ENCODE measurements around the gene FAM53B. TPM values are rescaled to one million over a fixed set of nuclear protein-coding genes. Genes with fewer than 3 reads are reported as not detected.

The FAM53B gene
- total and polyA plus RNA-seq, 4 donors = 5.1 to 20.6 (median 9.6) TPM

DNA sequence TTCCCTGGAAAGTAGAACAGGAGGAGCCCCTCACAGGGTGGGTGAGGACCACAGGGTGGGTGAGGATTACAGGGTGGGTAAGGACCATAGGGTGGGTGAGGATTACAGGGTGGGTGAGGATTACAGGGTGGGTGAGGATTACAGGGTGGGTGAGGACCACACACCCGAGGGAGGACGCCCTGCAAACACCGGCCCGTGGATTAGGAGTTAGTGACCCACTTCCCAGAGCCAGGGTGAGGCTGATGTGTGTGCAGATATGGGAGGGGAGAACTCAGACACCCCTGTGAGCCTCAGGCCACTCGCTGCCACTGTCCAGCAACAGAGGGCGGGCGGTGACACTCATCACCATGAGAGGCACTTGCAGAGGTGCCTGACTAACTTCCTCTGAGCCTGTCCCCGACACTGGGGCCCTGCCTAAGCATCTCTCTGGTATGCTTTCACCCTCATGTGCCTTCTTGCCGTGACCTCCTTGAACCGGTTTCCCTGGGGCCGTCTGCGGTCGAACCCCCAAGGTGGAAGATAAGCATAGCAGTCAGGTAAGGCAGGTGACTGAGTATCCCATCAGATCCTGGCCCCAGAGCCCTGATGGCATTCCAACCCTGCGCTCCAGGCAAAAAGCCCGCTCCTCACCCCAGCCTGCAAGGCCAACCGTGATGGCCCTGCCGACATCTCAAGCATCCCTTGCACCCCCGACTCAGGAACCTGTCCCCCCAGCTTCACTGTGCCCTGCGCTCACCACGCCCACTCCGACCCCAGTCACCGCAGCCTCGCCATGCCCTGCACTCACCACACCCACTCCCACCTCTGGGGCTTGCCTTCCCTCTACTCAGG lies 74.1 kb downstream of the FAM53B start:
- H3K27ac ChIP-seq (ENCODE audit: low read depth in 1 of 2, low read length in 2 of 2) = no peak overlapping the region
- intact Hi-C loops (cut with DNase I) = no loop called here
- ATAC-seq (ENCODE audit: low FRiP score) = no peak
- no peaks in the 10 kb centered on the region for H3K9me3 ChIP-seq (ENCODE audit: control insufficient read depth, low read length)
- H3K27me3 ChIP-seq (ENCODE audit: control insufficient read depth in 1 of 2, insufficient read depth in 2 of 2, low read length in 1 of 2) = no peaks in the 10 kb centered on the region
- no peak overlapping the region for H3K4me3 ChIP-seq (ENCODE audit: low read length in 2 of 2)
- no peaks in the 10 kb centered on the region for H3K4me1 ChIP-seq (ENCODE audit: control insufficient read depth in 1 of 2, insufficient read depth in 2 of 2, low read length in 2 of 2)
- H3K36me3 ChIP-seq (ENCODE audit: control insufficient read depth in 1 of 2, insufficient read depth in 2 of 2, low read length in 1 of 2) = no peaks in the 10 kb centered on the region
- 93 to 94% methylated on average over 23 of the region's 23 CpGs for WGBS, 2 donors
- no peak for DNase-seq

DNA sequence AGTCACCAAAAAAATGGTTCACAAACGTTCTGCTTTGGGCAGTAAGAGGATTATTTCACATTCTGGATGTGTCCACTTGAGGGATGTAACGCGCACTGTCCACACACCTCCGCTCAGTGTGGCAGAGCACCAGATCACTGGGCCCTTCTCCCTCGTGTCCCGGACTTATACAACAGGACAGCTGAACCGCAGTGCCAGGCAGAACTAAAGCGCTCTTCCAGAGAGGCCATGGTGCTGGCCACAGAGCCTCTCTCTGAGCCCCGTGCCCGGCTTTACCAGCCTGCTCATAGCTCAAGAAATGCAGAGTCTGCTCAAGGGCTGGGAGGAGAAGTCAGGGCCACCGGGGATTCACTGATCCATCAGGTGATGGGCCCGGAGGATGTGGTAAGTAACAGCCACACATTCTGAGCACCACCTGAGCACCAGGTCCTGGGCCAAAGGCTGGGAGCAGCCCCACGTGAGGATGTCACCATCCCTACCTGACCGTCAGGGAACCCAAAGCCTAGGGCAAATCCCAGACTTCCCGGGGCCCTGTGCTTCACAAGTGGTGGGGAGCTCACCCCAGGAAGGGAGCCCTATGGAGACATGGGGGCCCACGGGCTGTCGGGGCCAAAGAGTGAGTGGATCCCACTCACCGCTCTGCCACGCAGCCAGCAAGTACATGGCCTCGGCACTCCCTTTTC lies 74.9 kb downstream of the FAM53B start:
- Histone ChIP-seq H3K4me1 (ENCODE audit: control insufficient read depth in 1 of 2, insufficient read depth in 2 of 2, low read length in 2 of 2) (no peaks in the 10 kb centered on the region), H3K27ac (ENCODE audit: low read depth in 1 of 2, low read length in 2 of 2) (no peak overlapping the region), H3K4me3 (ENCODE audit: low read length in 2 of 2) (no peak overlapping the region), H3K27me3 (ENCODE audit: control insufficient read depth in 1 of 2, insufficient read depth in 2 of 2, low read length in 1 of 2) (no peaks in the 10 kb centered on the region), H3K9me3 (ENCODE audit: control insufficient read depth, low read length) (no peaks in the 10 kb centered on the region), H3K36me3 (ENCODE audit: control insufficient read depth in 1 of 2, insufficient read depth in 2 of 2, low read length in 1 of 2) (no peaks in the 10 kb centered on the region)
- intact Hi-C loops (cut with DNase I) = no loop called here
- no peak for DNase-seq
- ATAC-seq (ENCODE audit: low FRiP score) = no peak
- WGBS, 2 donors = 86 to 88% methylated on average over 19 to 20 of the region's 20 CpGs

DNA sequence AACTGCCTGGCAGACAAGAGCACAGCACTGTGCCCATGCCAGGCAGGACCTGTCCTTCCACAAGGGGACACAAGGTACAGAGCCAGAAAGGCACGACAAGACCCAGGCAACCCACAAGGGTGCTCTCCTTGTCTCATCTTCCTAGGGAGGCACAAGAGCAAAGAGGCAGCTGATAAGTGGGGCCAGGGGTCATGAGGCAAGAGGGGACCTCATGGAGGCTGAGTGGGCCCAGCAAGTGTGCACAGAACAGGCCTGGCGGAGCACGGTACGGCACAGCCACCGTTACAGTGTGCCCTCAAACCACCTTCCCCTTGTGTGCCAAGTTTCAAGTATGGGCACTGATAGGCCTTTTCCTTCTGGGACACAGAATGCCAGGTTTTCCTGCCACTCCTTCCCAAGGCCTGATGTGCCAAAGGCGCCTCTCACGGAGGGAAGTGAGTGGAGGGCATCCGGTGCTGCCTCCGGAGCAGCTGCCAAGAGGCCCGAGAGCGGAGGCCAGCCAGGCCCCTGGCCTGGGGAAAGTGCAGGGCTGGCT lies 75.6 kb downstream of the FAM53B start:
- no peak overlapping the region for H3K27ac ChIP-seq (ENCODE audit: low read depth in 1 of 2, low read length in 2 of 2)
- ATAC-seq (ENCODE audit: low FRiP score) = no peak

DNA sequence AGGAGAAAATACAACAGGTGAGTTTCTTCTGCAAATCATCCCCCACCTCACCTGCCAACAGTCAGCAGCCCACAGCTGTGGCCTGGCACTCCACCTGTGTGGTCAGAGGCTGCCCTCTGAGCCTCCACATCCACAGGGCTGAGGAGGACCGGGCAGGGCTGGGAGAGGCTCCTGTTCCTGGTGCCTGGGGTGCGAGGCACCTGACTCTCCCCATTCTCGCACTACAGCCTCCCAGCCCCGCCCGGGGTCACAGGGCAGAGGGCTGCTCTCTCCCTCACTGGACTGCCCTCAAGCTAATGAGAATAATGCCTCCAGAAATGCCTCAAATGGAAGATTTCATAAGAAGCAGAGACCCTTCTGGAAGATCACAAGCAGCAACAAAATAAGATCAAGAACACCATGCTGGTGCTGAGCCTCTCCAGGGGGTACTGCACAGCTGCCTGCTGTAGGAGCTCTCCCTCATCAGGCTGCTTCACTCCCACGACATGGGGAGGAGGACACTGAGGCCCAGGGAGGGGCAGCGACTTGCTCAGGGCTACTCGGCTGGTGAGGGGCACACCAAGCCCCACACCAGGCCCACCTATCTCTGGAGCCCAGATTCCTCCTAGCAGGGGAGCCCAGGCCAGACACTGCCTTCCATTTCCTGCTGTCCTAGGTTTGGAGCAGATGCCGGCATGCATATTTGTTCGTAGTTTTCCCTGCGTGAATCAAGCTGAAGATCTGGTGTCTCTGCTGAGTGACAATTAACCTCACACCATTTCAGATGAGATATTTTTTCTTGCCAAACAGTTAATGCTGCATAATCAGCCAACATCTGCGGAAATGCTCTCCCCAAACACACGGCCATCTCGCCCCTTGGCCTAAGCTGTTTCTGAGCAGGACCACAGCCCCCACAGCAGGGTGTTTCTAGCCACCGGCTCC lies 76.5 kb downstream of the FAM53B start:
- intact Hi-C loops (cut with DNase I) = no loop called here
- Histone ChIP-seq H3K4me3 (ENCODE audit: low read length in 2 of 2) (no peak overlapping the region), H3K9me3 (ENCODE audit: control insufficient read depth, low read length) (no peaks in the 10 kb centered on the region), H3K27me3 (ENCODE audit: control insufficient read depth in 1 of 2, insufficient read depth in 2 of 2, low read length in 1 of 2) (no peaks in the 10 kb centered on the region), H3K4me1 (ENCODE audit: control insufficient read depth in 1 of 2, insufficient read depth in 2 of 2, low read length in 2 of 2) (no peaks in the 10 kb centered on the region), H3K36me3 (ENCODE audit: control insufficient read depth in 1 of 2, insufficient read depth in 2 of 2, low read length in 1 of 2) (no peaks in the 10 kb centered on the region), H3K27ac (ENCODE audit: low read depth in 1 of 2, low read length in 2 of 2) (no peak overlapping the region)
- WGBS, 2 donors = 85 to 87% methylated on average over 15 of the region's 15 CpGs
- ATAC-seq (ENCODE audit: low FRiP score) (no peak), DNase-seq (no peak)

More for the DNA sequence above, 75.6 kb downstream of the FAM53B start:
- Histone ChIP-seq H3K36me3 (ENCODE audit: control insufficient read depth in 1 of 2, insufficient read depth in 2 of 2, low read length in 1 of 2) (no peaks in the 10 kb centered on the region), H3K9me3 (ENCODE audit: control insufficient read depth, low read length) (no peaks in the 10 kb centered on the region), H3K4me1 (ENCODE audit: control insufficient read depth in 1 of 2, insufficient read depth in 2 of 2, low read length in 2 of 2) (no peaks in the 10 kb centered on the region), H3K4me3 (ENCODE audit: low read length in 2 of 2) (no peak overlapping the region), H3K27me3 (ENCODE audit: control insufficient read depth in 1 of 2, insufficient read depth in 2 of 2, low read length in 1 of 2) (no peaks in the 10 kb centered on the region)
- intact Hi-C loops (cut with DNase I) = no loop called here
- WGBS, 2 donors = 20 to 30% methylated on average over 11 of the region's 11 CpGs
- no peak for DNase-seq

DNA sequence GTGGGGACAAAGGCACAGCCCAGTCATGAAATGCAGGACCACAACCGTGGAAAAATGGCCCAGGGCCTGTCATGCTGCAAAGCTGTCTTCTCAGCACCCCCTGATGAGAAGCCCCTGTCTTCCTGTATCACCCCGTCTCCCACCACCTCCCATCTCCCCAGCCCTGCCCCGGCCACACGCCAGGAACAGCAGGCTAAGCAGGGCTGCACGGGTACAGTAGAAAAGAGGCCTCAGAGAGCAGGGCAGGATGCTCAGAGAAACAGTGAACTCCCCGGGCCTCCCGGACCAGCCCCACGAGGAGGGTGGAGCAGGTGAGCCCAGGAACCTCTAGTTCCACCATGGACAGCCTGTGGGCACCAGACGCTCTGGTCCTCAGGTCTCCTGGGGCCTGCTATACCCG lies 77.7 kb downstream of the FAM53B start:
- intact Hi-C loops (cut with DNase I) = no loop called here
- ATAC-seq (ENCODE audit: low FRiP score) = no peak

DNA sequence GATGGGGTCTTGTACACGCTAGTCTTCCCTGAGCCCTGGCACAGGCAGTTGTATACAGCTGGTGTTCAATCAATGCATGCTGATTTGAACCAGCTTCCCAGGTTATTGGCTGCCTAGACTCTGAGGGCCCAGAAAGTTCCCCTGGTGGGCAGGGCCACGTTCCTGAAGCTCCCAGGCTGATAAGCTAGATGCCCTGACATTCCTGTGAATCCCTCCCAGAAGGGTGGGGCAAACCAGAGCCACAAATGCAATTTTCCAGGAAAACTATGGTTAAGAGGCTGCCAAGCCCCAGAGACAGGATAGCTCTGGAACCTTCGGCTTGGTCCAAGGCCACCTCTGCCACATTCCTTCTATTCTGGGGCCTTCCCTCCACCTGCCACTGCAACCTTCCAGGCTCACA lies 78.2 kb downstream of the FAM53B start:
- intact Hi-C loops (cut with DNase I) = no loop called here
- ATAC-seq (ENCODE audit: low FRiP score) = no peak
- H3K9me3 ChIP-seq (ENCODE audit: control insufficient read depth, low read length) = no peaks in the 10 kb centered on the region
- no peak overlapping the region for H3K27ac ChIP-seq (ENCODE audit: low read depth in 1 of 2, low read length in 2 of 2)
- H3K36me3 ChIP-seq (ENCODE audit: control insufficient read depth in 1 of 2, insufficient read depth in 2 of 2, low read length in 1 of 2) = no peaks in the 10 kb centered on the region
- H3K4me3 ChIP-seq (ENCODE audit: low read length in 2 of 2) = no peak overlapping the region
- no peaks in the 10 kb centered on the region for H3K4me1 ChIP-seq (ENCODE audit: control insufficient read depth in 1 of 2, insufficient read depth in 2 of 2, low read length in 2 of 2)
- H3K27me3 ChIP-seq (ENCODE audit: control insufficient read depth in 1 of 2, insufficient read depth in 2 of 2, low read length in 1 of 2) = no peaks in the 10 kb centered on the region
- no peak for DNase-seq
- 69 to 79% methylated on average over 3 of the region's 3 CpGs for WGBS, 2 donors

More for the DNA sequence above, 77.7 kb downstream of the FAM53B start:
- Histone ChIP-seq H3K36me3 (ENCODE audit: control insufficient read depth in 1 of 2, insufficient read depth in 2 of 2, low read length in 1 of 2) (no peaks in the 10 kb centered on the region), H3K4me3 (ENCODE audit: low read length in 2 of 2) (no peak overlapping the region), H3K27me3 (ENCODE audit: control insufficient read depth in 1 of 2, insufficient read depth in 2 of 2, low read length in 1 of 2) (no peaks in the 10 kb centered on the region), H3K9me3 (ENCODE audit: control insufficient read depth, low read length) (no peaks in the 10 kb centered on the region), H3K4me1 (ENCODE audit: control insufficient read depth in 1 of 2, insufficient read depth in 2 of 2, low read length in 2 of 2) (no peaks in the 10 kb centered on the region), H3K27ac (ENCODE audit: low read depth in 1 of 2, low read length in 2 of 2) (no peak overlapping the region)
- 84 to 86% methylated on average over 10 of the region's 10 CpGs for WGBS, 2 donors
- no peak for DNase-seq

DNA sequence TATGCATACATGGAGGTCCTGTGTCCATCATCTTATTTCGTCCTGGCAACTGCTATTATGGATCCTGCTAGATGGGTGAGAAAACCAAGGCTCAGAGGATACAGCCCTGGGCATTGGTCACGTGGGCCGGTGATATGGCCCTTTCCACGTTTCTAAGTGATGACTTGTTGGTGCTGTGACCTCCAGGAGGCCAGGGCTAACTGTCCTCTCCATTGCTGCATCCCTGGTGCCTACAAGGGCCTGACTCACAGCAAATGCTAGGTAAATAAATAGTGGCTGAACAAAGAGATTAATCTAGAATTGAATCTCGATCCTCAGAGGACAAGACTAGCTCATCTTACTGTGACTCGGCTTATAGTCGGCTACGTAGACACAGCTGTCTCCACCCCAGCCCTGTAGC lies 78.6 kb downstream of the FAM53B start:
- H3K4me1 ChIP-seq (ENCODE audit: control insufficient read depth in 1 of 2, insufficient read depth in 2 of 2, low read length in 2 of 2) = no peaks in the 10 kb centered on the region
- no peak overlapping the region for H3K4me3 ChIP-seq (ENCODE audit: low read length in 2 of 2)
- no peaks in the 10 kb centered on the region for H3K9me3 ChIP-seq (ENCODE audit: control insufficient read depth, low read length)
- H3K36me3 ChIP-seq (ENCODE audit: control insufficient read depth in 1 of 2, insufficient read depth in 2 of 2, low read length in 1 of 2) = no peaks in the 10 kb centered on the region
- DNase-seq = no peak
- intact Hi-C loops (cut with DNase I) = no loop called here
- no peaks in the 10 kb centered on the region for H3K27me3 ChIP-seq (ENCODE audit: control insufficient read depth in 1 of 2, insufficient read depth in 2 of 2, low read length in 1 of 2)
- ATAC-seq (ENCODE audit: low FRiP score) = no peak
- no peak overlapping the region for H3K27ac ChIP-seq (ENCODE audit: low read depth in 1 of 2, low read length in 2 of 2)
- WGBS, 2 donors = 92 to 94% methylated on average over 8 of the region's 8 CpGs

DNA sequence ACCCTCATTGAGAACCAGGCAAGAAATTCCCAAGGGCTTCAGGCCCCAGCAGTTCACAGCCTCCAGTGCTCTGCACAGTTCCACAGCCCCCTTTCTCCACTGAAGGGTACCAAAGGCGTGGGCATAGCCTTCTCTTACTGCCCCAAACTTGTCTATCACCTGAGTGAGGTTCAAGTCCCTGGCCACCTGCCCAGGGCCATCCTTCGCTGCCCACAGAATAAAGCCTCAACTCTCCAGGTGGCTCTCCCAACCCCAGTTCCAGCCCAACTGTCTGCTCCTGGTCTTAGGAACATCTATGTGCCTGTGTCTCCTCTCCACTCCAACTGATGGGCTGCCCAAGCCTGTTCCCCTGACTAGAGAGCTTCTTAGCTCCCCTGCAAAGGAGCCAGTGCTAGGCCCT lies 79.1 kb downstream of the FAM53B start:
- intact Hi-C loops (cut with DNase I) = no loop called here
- Histone ChIP-seq H3K27me3 (ENCODE audit: control insufficient read depth in 1 of 2, insufficient read depth in 2 of 2, low read length in 1 of 2) (no peaks in the 10 kb centered on the region), H3K27ac (ENCODE audit: low read depth in 1 of 2, low read length in 2 of 2) (no peak overlapping the region), H3K4me1 (ENCODE audit: control insufficient read depth in 1 of 2, insufficient read depth in 2 of 2, low read length in 2 of 2) (no peaks in the 10 kb centered on the region), H3K4me3 (ENCODE audit: low read length in 2 of 2) (no peak overlapping the region), H3K9me3 (ENCODE audit: control insufficient read depth, low read length) (no peaks in the 10 kb centered on the region), H3K36me3 (ENCODE audit: control insufficient read depth in 1 of 2, insufficient read depth in 2 of 2, low read length in 1 of 2) (no peaks in the 10 kb centered on the region)
- no peak for ATAC-seq (ENCODE audit: low FRiP score)
- WGBS, 2 donors = 70 to 72% methylated on average over 2 of the region's 2 CpGs
- no peak for DNase-seq

Data from aorta (tissue), 5 donors.